Adrenal gland (tissue), 12 donors: ENCODE results near the gene ACCS. TPM values are rescaled to one million over a fixed set of nuclear protein-coding genes. Genes with fewer than 3 reads are reported as not detected.

Experiments
- DNase-seq, 7 donors: peaks; one replicate each; pipeline ENCODE4 v3.0.0-alpha.2; 2019 to 2020
- H3K27ac ChIP-seq, 5 donors: fragments of 200-600 bp; sonication (generic) in 4 of 5; 1 replicate in 3 of 5; 2 replicates in 2 of 5; pipeline versions ENCODE4 v1.5.1 to v1.8.0; 2016 to 2020; ENCODE audit warnings: mild to moderate bottlenecking in 1 of 5
- H3K27me3 ChIP-seq: fragments of 200-600 bp; 2 replicates; pipeline ENCODE4 v1.8.0; 2021
- H3K36me3 ChIP-seq, 2 donors: fragments of 200-600 bp; replicated peaks in 1 of 2; 1 replicate in 1 of 2; 2 replicates in 1 of 2; pipeline versions ENCODE4 v1.5.1 to v1.8.0; 2018 to 2022
- H3K4me1 ChIP-seq, 2 donors: fragments of 200-600 bp; replicated peaks in 1 of 2; 1 replicate in 1 of 2; 2 replicates in 1 of 2; pipeline versions ENCODE4 v1.5.1 to v1.8.0; 2018 to 2021
- H3K4me3 ChIP-seq, 4 donors: fragments of 200-600 bp; sonication (generic) in 3 of 4; one replicate each; pipeline ENCODE4 v1.5.1; 2016 to 2018
- H3K9me3 ChIP-seq, 3 donors: fragments of 200-600 bp; sonication (generic) in 1 of 3; replicated peaks in 1 of 3; 1 replicate in 2 of 3; 2 replicates in 1 of 3; pipeline versions ENCODE4 v1.5.1 to v1.8.0; 2016 to 2021
- CTCF ChIP-seq, 6 experiments: fragments of 450-650 bp in 4 of 6; fragments of 200-600 bp in 2 of 6; sonication (generic) in 1 of 6; IDR thresholded peaks; 1 replicate in 5 of 6; 2 replicates in 1 of 6; pipeline versions ENCODE4 v1.5.1 to v1.8.0; 2016 to 2021; ENCODE audit warnings: antibody characterized with exemption in 6 of 6, mild to moderate bottlenecking in 2 of 6, moderate library complexity in 1 of 6
- POLR2A ChIP-seq, 2 donors: fragments of 450-650 bp; IDR thresholded peaks; one replicate each; pipeline ENCODE4 v1.6.1; 2017; ENCODE audit warnings: antibody characterized with exemption in 2 of 2, mild to moderate bottlenecking in 2 of 2, moderate library complexity in 1 of 2
- WGBS, 4 donors: extraction: QIAGEN DNeasy Blood & Tissue Kit in 2 of 4; methylation state at CpG; one replicate each; pipeline versions ENCODE4 v1.1.5 to v1.1.7; 2013 to 2017; 5-methylcytosine and 5-hydroxymethylcytosine counted together
- intact Hi-C, 2 donors: fragments of 100-400 bp; cut with DNase I; formaldehyde crosslinking; loops; one replicate each; pipeline versions ENCODE4 v1.14.1 to v1.15.0; 2022 to 2023
- polyA plus RNA-seq, 3 donors: library from polyadenylated mRNA; stranded (reverse); fragments of 200-250 nt in 2 of 3; fragments of 350-450 nt in 1 of 3; fragmentation: Illumina TruSeq in 1 of 3; extraction: RNeasy Lipid Tissue Mini Kit (QIAGEN cat#74804) in 1 of 3; gene quantifications; one replicate each; pipeline ENCODE4 v1.2.3, GENCODE V29; 2013 to 2014
- total RNA-seq, 9 donors: library from RNA; depleted of rRNA in 4 of 9; stranded (reverse); fragments of >200 nt in 4 of 9; fragments of 120-200 nt in 1 of 9; fragmentation: NEBNext Ultra II Directional in 1 of 9; extraction: Animal tissue kit (Norgen Biotek cat#: 25700) in 1 of 9; gene quantifications; one replicate each; pipeline versions ENCODE4 v1.1.0 to v1.2.4, GENCODE V29; 2013 to 2023
- donor health status: healthy with polysubstance abuse.
- donor health status: Bipolar disorder and iron deficiency.
- donor health status: DM: yes; HTN: yes; CAD: no.
- donor health status: DM: no; HTN: no; CAD: no.
- donor health status: DM: no; HTN: no; CAD: no.
- donor health status: DM: yes; HTN: yes; CAD: no.

ACCS gene
- total and polyA plus RNA-seq, 12 donors, result 9.8 to 195 (median 41.4) TPM

GRCh38 chr11:44128729-44129128, 62.7 kb downstream of the ACCS start:
- TF ChIP-seq CTCF (IDR thresholded peaks at IDR 0.05) (no peak), POLR2A (IDR thresholded peaks at IDR 0.05) (no peak)
- no peaks in the 10 kb centered on the region for H3K4me1 ChIP-seq
- no peak overlapping the region for H3K4me3 ChIP-seq
- WGBS, 4 donors, result 90 to 95% (median 95%) methylated on average over 3 of the region's 3 CpGs
- H3K9me3 ChIP-seq, result no peaks in the 10 kb centered on the region
- no peaks in the 10 kb centered on the region for H3K27me3 ChIP-seq
- no peak for DNase-seq
- peaks cover 0 to 64% of the 10 kb centered on the region in 2 donors for H3K36me3 ChIP-seq
- no peak overlapping the region for H3K27ac ChIP-seq
- intact Hi-C loops, result no loop called here

- WGBS, 4 donors, result 85 to 95% (median 90%) methylated on average over 6 of the region's 6 CpGs
- Histone ChIP-seq H3K36me3 (peaks cover 0 to 52% of the 10 kb centered on the region in 2 donors), H3K4me1 (no peaks in the 10 kb centered on the region), H3K4me3 (no peak overlapping the region), H3K9me3 (no peaks in the 10 kb centered on the region), H3K27ac (no peak overlapping the region), H3K27me3 (no peaks in the 10 kb centered on the region)
- intact Hi-C loops, result loop anchor here in 1 of 2 donors (5.0 to 10.0 kb wide), 2 partner anchors 134 to 407 kb away; no protein-coding TSS in a partner anchor
- TF ChIP-seq POLR2A (IDR thresholded peaks at IDR 0.05) (no peak), CTCF (IDR thresholded peaks at IDR 0.05) (no peak)
- DNase-seq, result no peak
Observed at GRCh38 chr11:44130751-44131150, 64.7 kb downstream of the ACCS start.

GRCh38 chr11:44133335-44133946, 67.4 kb downstream of the ACCS start:
- peak in 2 of 7 donors; percentile 20 to 22 for DNase-seq
- TF ChIP-seq CTCF (IDR thresholded peaks at IDR 0.05) (peak; percentile 27 to 57 (median 51)), POLR2A (IDR thresholded peaks at IDR 0.05) (no peak)
- no peaks in the 10 kb centered on the region for H3K27me3 ChIP-seq
- peaks cover 0 to 30% of the 10 kb centered on the region in 2 donors for H3K36me3 ChIP-seq
- H3K9me3 ChIP-seq, result no peaks in the 10 kb centered on the region
- no peak overlapping the region for H3K4me3 ChIP-seq
- peaks cover 1 to 4% of the 10 kb centered on the region in 2 donors for H3K4me1 ChIP-seq
- H3K27ac ChIP-seq, result no peak overlapping the region
- intact Hi-C loops, result loop anchor here in 1 of 2 donors (5.0 to 10.0 kb wide), 2 partner anchors 131 to 404 kb away; no protein-coding TSS in a partner anchor
- WGBS, 4 donors, result 90 to 92% (median 91%) methylated on average over 1 of the region's 1 CpG

Other genes starting within 250 kb of the ACCS start
- gene ALKBH3, start 185.4 kb upstream of the ACCS start, total RNA-seq, result 10 to 100 TPM; 19.7 to 45.3 (median 29.0) TPM
- 10 to 100 TPM; 32.9 to 44.4 (median 38.4) TPM for gene ALKBH3, start 185.4 kb upstream of the ACCS start, polyA plus RNA-seq
- 100 to 1,000 TPM in 8 of 9 donors, 10 to 100 TPM in 1; 29.2 to 549 (median 269) TPM for gene C11orf96, start 123.6 kb upstream of the ACCS start, total RNA-seq
- 100 to 1,000 TPM in 1 of 3 donors, 10 to 100 TPM in 2; 10.0 to 298 (median 57.6) TPM for gene C11orf96, start 123.6 kb upstream of the ACCS start, polyA plus RNA-seq
- under 1 TPM in 1 of 9 donors, not detected in 8; 0.06 TPM for gene ACCSL, start 18.3 kb upstream of the ACCS start, total RNA-seq
- not detected for gene ACCSL, start 18.3 kb upstream of the ACCS start, polyA plus RNA-seq
- 10 to 100 TPM; 41.3 to 89.3 (median 46.4) TPM for gene EXT2, start 29.4 kb downstream of the ACCS start, total RNA-seq
- gene EXT2, start 29.4 kb downstream of the ACCS start, polyA plus RNA-seq, result 10 to 100 TPM; 28.7 to 49.6 (median 32.3) TPM
- gene ALX4, start 243.9 kb downstream of the ACCS start, total RNA-seq, result under 1 TPM in 1 of 9 donors, not detected in 8; 0.06 TPM
- under 1 TPM in 1 of 3 donors, not detected in 2; 0.03 TPM for gene ALX4, start 243.9 kb downstream of the ACCS start, polyA plus RNA-seq